ENCODE measurements around the gene SNCAIP.

The SNCAIP gene

DNA sequence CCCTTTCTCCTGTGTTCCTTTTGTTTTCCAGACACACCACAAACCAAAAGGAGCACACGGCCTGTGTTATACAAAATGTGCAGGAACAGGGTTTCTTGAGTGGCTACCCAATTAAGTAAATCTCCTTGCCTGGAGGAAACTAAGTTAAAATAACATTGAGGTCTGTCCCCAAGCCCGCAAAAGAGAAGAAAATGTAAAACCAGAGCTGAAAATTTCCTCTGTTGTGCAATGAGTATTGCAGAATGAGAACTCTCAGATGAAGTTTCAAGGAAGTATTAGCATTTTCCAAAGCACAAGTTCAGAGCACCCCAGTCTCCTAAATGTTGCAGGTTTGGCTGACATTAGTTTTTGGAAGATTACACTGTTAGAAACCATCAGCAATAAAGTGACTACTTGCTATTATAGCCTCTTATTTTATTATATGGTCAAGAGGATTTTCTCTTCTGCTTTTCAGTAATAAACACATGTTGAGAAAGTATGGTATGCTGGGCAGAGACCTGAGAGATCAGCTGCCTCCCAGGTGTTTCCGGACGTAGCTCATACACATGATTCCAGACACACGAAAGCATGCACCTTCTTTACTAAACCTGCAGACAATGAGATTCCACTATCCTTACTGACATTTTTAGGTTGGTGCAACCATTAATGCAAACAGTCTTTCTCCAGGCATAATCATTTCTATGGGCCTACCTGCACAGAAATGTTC is 161.3 kb downstream of the SNCAIP start:
- TF ChIP-seq, protein P1, sequence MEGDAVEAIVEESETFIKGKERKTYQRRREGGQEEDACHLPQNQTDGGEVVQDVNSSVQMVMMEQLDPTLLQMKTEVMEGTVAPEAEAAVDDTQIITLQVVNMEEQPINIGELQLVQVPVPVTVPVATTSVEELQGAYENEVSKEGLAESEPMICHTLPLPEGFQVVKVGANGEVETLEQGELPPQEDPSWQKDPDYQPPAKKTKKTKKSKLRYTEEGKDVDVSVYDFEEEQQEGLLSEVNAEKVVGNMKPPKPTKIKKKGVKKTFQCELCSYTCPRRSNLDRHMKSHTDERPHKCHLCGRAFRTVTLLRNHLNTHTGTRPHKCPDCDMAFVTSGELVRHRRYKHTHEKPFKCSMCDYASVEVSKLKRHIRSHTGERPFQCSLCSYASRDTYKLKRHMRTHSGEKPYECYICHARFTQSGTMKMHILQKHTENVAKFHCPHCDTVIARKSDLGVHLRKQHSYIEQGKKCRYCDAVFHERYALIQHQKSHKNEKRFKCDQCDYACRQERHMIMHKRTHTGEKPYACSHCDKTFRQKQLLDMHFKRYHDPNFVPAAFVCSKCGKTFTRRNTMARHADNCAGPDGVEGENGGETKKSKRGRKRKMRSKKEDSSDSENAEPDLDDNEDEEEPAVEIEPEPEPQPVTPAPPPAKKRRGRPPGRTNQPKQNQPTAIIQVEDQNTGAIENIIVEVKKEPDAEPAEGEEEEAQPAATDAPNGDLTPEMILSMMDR (IDR thresholded peaks at IDR 0.05; ENCODE audit: low read length) = no peak
- TF ChIP-seq EZH2 (IDR thresholded peaks at IDR 0.05; ENCODE audit: borderline replicate concordance, low read length) = no peak
- Histone ChIP-seq H4K20me1 (ENCODE audit: insufficient read depth, low read length) (no peaks in the 10 kb centered on the region), H3K4me2 (ENCODE audit: low read length) (no peak overlapping the region), H3K36me3 (ENCODE audit: insufficient read depth, low read length) (no peaks in the 10 kb centered on the region), H3K9ac (ENCODE audit: low read length) (no peak overlapping the region), H3K79me2 (ENCODE audit: insufficient read depth, low read length) (no peaks in the 10 kb centered on the region), H2AFZ (ENCODE audit: low read length) (no peak overlapping the region), H3K9me2 (ENCODE audit: low read depth, low read length) (no peaks in the 10 kb centered on the region), H3K4me1 (ENCODE audit: insufficient read depth, low read length, severe bottlenecking) (no peaks in the 10 kb centered on the region), H3K27ac (ENCODE audit: low read depth, low read length, poor library complexity, severe bottlenecking) (no peak overlapping the region), H3F3A (ENCODE audit: insufficient read depth, low read length) (no peaks in the 10 kb centered on the region), H3K9me3 (ENCODE audit: low read length) (no peaks in the 10 kb centered on the region), H3K27me3 (ENCODE audit: insufficient read depth, low read length) (no peaks in the 10 kb centered on the region), H3K4me3 (ENCODE audit: low read depth, low read length, poor library complexity, severe bottlenecking) (no peak overlapping the region)

DNA sequence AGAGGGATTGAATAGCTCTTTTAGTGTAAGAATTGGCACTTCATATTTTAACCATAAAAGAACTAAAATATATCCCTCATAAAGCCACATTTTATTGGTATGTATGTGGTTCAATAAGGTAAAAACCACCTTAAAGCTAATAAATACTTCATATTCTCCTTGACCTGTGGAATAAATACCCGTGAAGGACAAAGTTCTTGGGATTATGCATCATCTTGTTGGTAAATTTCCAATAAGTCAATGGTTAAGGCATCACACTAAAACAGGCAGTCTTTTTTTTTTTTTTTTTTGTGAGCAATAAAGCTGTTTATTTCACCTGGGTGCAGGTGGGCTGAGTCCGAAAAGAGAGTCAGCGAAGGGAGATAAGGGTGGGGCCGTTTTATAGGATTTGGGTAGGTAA is 161.9 kb downstream of the SNCAIP start:
- no peak overlapping the region for H3K9ac ChIP-seq (ENCODE audit: low read length)
- no peak overlapping the region for H3K27ac ChIP-seq (ENCODE audit: low read depth, low read length, poor library complexity, severe bottlenecking)
- H3K27me3 ChIP-seq (ENCODE audit: insufficient read depth, low read length) = no peaks in the 10 kb centered on the region
- H3F3A ChIP-seq (ENCODE audit: insufficient read depth, low read length) = no peaks in the 10 kb centered on the region
- H3K36me3 ChIP-seq (ENCODE audit: insufficient read depth, low read length) = no peaks in the 10 kb centered on the region
- TF ChIP-seq, protein P1 (IDR thresholded peaks at IDR 0.05; ENCODE audit: low read length) = no peak
- no peaks in the 10 kb centered on the region for H3K9me3 ChIP-seq (ENCODE audit: low read length)
- H3K4me1 ChIP-seq (ENCODE audit: insufficient read depth, low read length, severe bottlenecking) = no peaks in the 10 kb centered on the region
- H3K4me3 ChIP-seq (ENCODE audit: low read depth, low read length, poor library complexity, severe bottlenecking) = no peak overlapping the region
- no peaks in the 10 kb centered on the region for H4K20me1 ChIP-seq (ENCODE audit: insufficient read depth, low read length)
- no peaks in the 10 kb centered on the region for H3K79me2 ChIP-seq (ENCODE audit: insufficient read depth, low read length)
- H2AFZ ChIP-seq (ENCODE audit: low read length) = no peak overlapping the region
- H3K9me2 ChIP-seq (ENCODE audit: low read depth, low read length) = no peaks in the 10 kb centered on the region
- no peak overlapping the region for H3K4me2 ChIP-seq (ENCODE audit: low read length)

DNA sequence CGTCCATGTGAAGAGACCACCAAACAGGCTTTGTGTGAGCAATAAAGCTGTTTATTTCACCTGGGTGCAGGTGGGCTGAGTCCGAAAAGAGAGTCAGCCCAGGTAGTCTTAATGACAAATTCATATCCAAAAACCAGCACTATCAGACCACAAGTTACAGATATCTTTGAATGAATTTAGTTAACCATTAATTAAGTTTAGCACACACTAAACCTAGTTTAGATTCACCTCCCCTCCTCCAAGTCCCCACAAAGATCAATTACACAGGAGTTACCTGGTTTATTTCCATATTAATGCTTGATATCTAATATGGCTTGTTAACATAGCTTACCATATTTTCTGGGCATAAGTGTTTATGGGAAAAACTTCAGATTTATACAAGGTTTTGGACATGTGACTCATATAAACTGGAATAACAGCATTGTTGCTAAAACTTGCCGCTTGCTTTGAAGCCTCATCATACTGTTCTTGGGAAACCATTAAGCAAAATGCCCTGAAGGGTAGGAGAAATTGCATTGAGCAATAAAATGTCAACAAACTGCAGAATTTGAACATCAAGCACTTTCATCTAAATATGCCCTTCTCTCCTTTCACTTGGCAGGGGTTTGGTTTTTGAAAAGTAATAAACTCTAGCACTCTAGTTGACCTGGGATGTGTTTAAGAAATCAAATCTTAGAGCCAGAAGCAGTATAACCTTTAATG is 166.9 kb downstream of the SNCAIP start:
- Histone ChIP-seq H4K20me1 (ENCODE audit: insufficient read depth, low read length) (no peaks in the 10 kb centered on the region), H3K4me2 (ENCODE audit: low read length) (no peak overlapping the region), H2AFZ (ENCODE audit: low read length) (no peak overlapping the region), H3K36me3 (ENCODE audit: insufficient read depth, low read length) (no peaks in the 10 kb centered on the region), H3K79me2 (ENCODE audit: insufficient read depth, low read length) (no peaks in the 10 kb centered on the region), H3K9ac (ENCODE audit: low read length) (no peak overlapping the region), H3K27ac (ENCODE audit: low read depth, low read length, poor library complexity, severe bottlenecking) (no peak overlapping the region), H3K27me3 (ENCODE audit: insufficient read depth, low read length) (no peaks in the 10 kb centered on the region), H3K4me3 (ENCODE audit: low read depth, low read length, poor library complexity, severe bottlenecking) (no peak overlapping the region), H3K4me1 (ENCODE audit: insufficient read depth, low read length, severe bottlenecking) (no peaks in the 10 kb centered on the region), H3F3A (ENCODE audit: insufficient read depth, low read length) (no peaks in the 10 kb centered on the region), H3K9me3 (ENCODE audit: low read length) (no peaks in the 10 kb centered on the region), H3K9me2 (ENCODE audit: low read depth, low read length) (no peaks in the 10 kb centered on the region)
- no peak for TF ChIP-seq EZH2 (IDR thresholded peaks at IDR 0.05; ENCODE audit: borderline replicate concordance, low read length)
- TF ChIP-seq, protein P1 (IDR thresholded peaks at IDR 0.05; ENCODE audit: low read length) = no peak

Data from OCI-LY1 (cell line).